Erythroblast (primary cell): ENCODE data around the gene CORO2B.
A peak's percentile ranks its signal among the peaks of the same experiment; 100 is the strongest.

ENCODE experiments used
- DNase-seq, 2 experiments: peaks; one replicate each; lab custom pipeline; 2025; lab: John Stamatoyannopoulos, UW
- GATA1 ChIP-seq: IDR thresholded peaks from 2 replicates; pipeline ENCODE4 v1.6.1; 2011; ENCODE audit warnings: low read depth, mild to moderate bottlenecking, control low read depth, low read length, moderate library complexity
- POLR2A ChIP-seq: IDR thresholded peaks from 2 replicates; pipeline ENCODE4 v1.6.1; 2011; ENCODE audit warnings: mild to moderate bottlenecking, low read length

The CORO2B gene

GRCh38 chr15:68663526-68663925 is 84.7 kb downstream of the CORO2B start:
- no peak for DNase-seq
- TF ChIP-seq GATA1 (no peak), POLR2A (no peak)

GRCh38 chr15:68666120-68666811 is 87.5 kb downstream of the CORO2B start:
- TF ChIP-seq POLR2A (no peak), GATA1 (no peak)
- no peak for DNase-seq

- TF ChIP-seq GATA1 (no peak), POLR2A (no peak)
- DNase-seq, result no peak
Observed at GRCh38 chr15:68666812-68667450, 88.1 kb downstream of the CORO2B start.

- DNase-seq, result no peak
- no peak for TF ChIP-seq POLR2A
- TF ChIP-seq GATA1, result no peak
Observed at GRCh38 chr15:68667800-68668625, 89.2 kb downstream of the CORO2B start.

- TF ChIP-seq GATA1 (no peak), POLR2A (no peak)
- no peak for DNase-seq
Observed at GRCh38 chr15:68668926-68669600, 90.3 kb downstream of the CORO2B start.

GRCh38 chr15:68672251-68672650 is 93.5 kb downstream of the CORO2B start:
- DNase-seq, result no peak
- no peak for TF ChIP-seq POLR2A
- no peak for TF ChIP-seq GATA1

- TF ChIP-seq GATA1 (no peak), POLR2A (no peak)
- no peak for DNase-seq
Observed at GRCh38 chr15:68672781-68673205, 94.0 kb downstream of the CORO2B start.

- TF ChIP-seq POLR2A, result no peak
- no peak for TF ChIP-seq GATA1
- no peak for DNase-seq
Observed at GRCh38 chr15:68674975-68675374, 96.2 kb downstream of the CORO2B start.

GRCh38 chr15:68676011-68676605 is 97.3 kb downstream of the CORO2B start:
- DNase-seq, result peak; percentile 9 to 54
- no peak for TF ChIP-seq POLR2A
- TF ChIP-seq GATA1, result no peak

GRCh38 chr15:68676926-68677325 is 98.1 kb downstream of the CORO2B start:
- no peak for TF ChIP-seq POLR2A
- TF ChIP-seq GATA1, result no peak
- no peak for DNase-seq

GRCh38 chr15:68677996-68678395 is 99.2 kb downstream of the CORO2B start:
- DNase-seq, result no peak
- TF ChIP-seq GATA1, result no peak
- no peak for TF ChIP-seq POLR2A

- peak; percentile 22 to 50 for DNase-seq
- TF ChIP-seq GATA1 (no peak), POLR2A (no peak)
Observed at GRCh38 chr15:68678746-68679145, 100.0 kb downstream of the CORO2B start.

- TF ChIP-seq GATA1 (no peak), POLR2A (no peak)
- no peak for DNase-seq
Observed at GRCh38 chr15:68679161-68679560, 100.4 kb downstream of the CORO2B start.
